Progenitor cell of endocrine pancreas (in vitro differentiated cells): ENCODE measurements around the gene SLMAP. TPM values are rescaled to one million over a fixed set of nuclear protein-coding genes. Genes with fewer than 3 reads are reported as not detected.
A peak's percentile ranks its signal among the peaks of the same experiment; 100 is the strongest.

Source experiments
- DNase-seq: peaks from one replicate; pipeline ENCODE4 v3.0.0; 2021; ENCODE audit warnings: low spot score; ENCODE audit not compliant: unreplicated experiment
- H3K27ac Mint-ChIP-seq: 2 replicates; pipeline ENCODE4 v1.8.0; 2021; ENCODE audit warnings: mild to moderate bottlenecking, moderate library complexity, mixed read lengths
- H3K27me3 Mint-ChIP-seq: 2 replicates; pipeline ENCODE4 v1.8.0; 2021; ENCODE audit warnings: mixed read lengths
- H3K36me3 Mint-ChIP-seq: 2 replicates; pipeline ENCODE4 v1.8.0; 2022; ENCODE audit warnings: mixed read lengths; ENCODE audit not compliant: insufficient read depth
- H3K4me1 Mint-ChIP-seq: 2 replicates; pipeline ENCODE4 v1.8.0; 2021; ENCODE audit warnings: low read depth, mixed read lengths
- H3K4me3 Mint-ChIP-seq: 2 replicates; pipeline ENCODE4 v1.8.0; 2021; ENCODE audit warnings: low read depth, mild to moderate bottlenecking, moderate library complexity, mixed read lengths
- H3K9me3 Mint-ChIP-seq: 2 replicates; pipeline ENCODE4 v1.8.0; 2021; ENCODE audit warnings: low read depth, mixed read lengths
- total RNA-seq: library from RNA; stranded (reverse); gene quantifications from 2 replicates; pipeline ENCODE4 v1.2.1, GENCODE V29; 2021
- TF ChIP-seq, protein P1 (sequence below): fragments of 200-600 bp; sonication (generic); IDR thresholded peaks from one replicate; pipeline ENCODE4 v1.5.0; 2021; ENCODE audit warnings: antibody characterized with exemption, mild to moderate bottlenecking; ENCODE audit not compliant: unreplicated experiment

The SLMAP gene
- total RNA-seq, 1 donor from 2014 or later, result 65.8 TPM

DNA sequence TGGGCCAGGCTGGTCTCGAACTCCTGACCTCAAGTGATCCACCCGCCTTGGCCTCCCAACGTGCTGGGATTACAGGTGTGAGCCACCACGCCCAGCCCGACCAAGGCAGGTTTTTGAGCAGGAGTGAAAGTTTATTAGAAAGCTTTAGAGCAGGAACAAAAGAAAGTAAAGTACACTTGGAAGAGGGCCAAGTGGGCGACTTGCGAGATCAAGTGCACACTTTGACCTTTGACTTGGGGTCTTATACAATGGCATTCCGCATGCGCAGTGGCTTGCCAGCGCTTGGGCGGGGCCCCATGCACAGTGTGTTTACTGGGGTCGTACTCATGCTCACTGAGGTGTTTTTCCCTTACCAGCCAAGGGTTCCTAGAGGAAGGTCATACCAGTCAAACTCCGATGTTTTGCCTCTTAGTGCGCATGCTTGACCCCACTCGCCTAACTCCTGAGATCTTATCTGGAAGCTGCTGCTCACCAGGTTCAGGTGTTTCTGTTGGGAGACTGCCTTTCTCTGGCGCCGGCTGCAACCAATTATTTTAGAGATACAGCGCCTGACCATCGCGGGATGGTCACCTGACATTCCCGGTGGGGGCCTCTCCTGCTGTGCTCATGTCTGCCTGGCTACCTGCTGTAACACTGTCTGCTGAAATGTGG lies 205.2 kb downstream of the SLMAP start:
- DNase-seq, result no peak

DNA sequence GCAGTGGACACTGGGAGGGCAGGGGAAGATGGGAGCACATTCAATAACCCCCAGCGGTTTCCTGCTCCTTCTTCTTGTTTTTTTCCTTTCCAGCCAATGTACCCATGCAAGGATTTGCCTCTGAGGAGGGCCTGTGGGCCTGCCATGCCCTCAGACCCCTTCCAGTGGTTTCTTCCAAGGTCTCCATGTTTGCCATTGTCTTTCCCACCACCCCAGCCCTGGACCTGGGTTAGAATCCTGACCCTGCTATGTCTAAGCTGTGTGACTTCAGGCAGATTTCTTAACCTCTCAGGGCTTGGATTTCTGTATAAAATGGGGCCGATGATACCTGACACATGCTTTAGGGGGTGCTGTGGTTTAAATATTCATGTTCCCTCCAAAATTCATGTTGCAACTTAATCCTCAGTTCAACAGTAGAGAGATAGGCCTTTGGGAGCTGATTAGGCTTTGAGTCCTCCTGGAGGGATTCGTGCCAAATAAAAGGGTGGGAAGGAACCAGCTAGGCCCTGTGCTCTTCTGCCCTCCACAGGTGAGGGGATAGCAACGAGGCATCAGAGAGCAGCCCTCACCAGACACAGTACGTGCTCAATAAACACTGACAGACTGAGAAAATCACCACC lies 205.8 kb downstream of the SLMAP start:
- Mint-ChIP-seq H3K9me3 (no peaks in the 10 kb centered on the region), H3K36me3 (no peaks in the 10 kb centered on the region), H3K27me3 (no peaks in the 10 kb centered on the region), H3K27ac (no peak overlapping the region), H3K4me1 (no peaks in the 10 kb centered on the region), H3K4me3 (no peak overlapping the region)
- DNase-seq, result no peak
- TF ChIP-seq, protein P1, sequence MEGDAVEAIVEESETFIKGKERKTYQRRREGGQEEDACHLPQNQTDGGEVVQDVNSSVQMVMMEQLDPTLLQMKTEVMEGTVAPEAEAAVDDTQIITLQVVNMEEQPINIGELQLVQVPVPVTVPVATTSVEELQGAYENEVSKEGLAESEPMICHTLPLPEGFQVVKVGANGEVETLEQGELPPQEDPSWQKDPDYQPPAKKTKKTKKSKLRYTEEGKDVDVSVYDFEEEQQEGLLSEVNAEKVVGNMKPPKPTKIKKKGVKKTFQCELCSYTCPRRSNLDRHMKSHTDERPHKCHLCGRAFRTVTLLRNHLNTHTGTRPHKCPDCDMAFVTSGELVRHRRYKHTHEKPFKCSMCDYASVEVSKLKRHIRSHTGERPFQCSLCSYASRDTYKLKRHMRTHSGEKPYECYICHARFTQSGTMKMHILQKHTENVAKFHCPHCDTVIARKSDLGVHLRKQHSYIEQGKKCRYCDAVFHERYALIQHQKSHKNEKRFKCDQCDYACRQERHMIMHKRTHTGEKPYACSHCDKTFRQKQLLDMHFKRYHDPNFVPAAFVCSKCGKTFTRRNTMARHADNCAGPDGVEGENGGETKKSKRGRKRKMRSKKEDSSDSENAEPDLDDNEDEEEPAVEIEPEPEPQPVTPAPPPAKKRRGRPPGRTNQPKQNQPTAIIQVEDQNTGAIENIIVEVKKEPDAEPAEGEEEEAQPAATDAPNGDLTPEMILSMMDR, result peak; percentile 8

More for the DNA sequence above, 205.2 kb downstream of the SLMAP start:
- no peak overlapping the region for H3K4me3 Mint-ChIP-seq
- no peak overlapping the region for H3K27ac Mint-ChIP-seq
- no peaks in the 10 kb centered on the region for H3K4me1 Mint-ChIP-seq
- no peaks in the 10 kb centered on the region for H3K9me3 Mint-ChIP-seq
- H3K36me3 Mint-ChIP-seq, result no peaks in the 10 kb centered on the region
- no peaks in the 10 kb centered on the region for H3K27me3 Mint-ChIP-seq
- TF ChIP-seq, protein P1, result no peak

DNA sequence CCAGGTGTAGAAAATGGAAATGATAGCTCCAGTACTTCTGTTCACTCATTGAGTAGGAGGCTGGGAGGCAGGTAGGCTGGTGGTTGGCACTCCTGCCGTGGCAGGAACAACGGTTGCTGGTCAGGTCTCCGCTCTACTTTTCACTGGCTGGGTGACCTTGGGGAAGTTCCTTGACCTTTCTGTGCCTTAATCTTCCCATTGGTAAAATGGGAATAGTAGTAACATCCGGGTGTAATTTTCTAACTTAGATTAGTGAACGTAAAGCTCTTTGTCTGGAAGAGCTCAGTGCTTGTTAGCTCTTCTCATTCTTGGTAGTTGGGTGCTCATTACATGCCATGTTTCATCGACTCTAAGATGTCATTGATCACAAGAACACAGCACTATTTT lies 206.3 kb downstream of the SLMAP start:
- Mint-ChIP-seq H3K27ac (no peak overlapping the region), H3K36me3 (no peaks in the 10 kb centered on the region), H3K27me3 (no peaks in the 10 kb centered on the region), H3K4me3 (no peak overlapping the region), H3K4me1 (no peaks in the 10 kb centered on the region), H3K9me3 (no peaks in the 10 kb centered on the region)
- TF ChIP-seq, protein P1, result no peak
- no peak for DNase-seq

DNA sequence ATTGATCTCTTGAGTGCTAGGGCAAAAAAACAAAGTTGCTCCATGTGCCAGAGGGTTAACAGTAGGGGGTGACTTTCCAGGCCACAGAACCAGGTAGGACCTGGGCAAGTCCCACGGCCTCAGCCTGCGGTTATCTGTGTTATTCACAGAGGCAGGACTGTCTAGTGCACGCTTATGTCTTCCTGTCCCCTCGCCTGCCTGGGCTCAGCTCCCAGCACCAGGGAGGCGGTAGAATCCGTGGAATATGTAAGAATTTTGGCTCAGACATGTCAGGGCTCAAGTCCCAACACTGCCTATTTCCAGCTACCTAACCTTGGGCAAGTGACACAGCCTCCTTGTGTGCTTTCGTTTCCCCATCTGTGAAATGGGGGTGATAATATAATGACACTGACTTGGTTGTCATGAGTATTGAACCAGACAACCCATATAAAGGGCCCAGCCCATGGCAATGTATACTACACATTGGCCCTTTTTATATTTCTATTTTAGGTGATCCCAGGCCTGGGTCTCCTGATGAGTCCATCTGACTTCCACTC lies 207.8 kb downstream of the SLMAP start:
- DNase-seq, result no peak
- Mint-ChIP-seq H3K36me3 (no peaks in the 10 kb centered on the region), H3K4me3 (no peak overlapping the region), H3K4me1 (no peaks in the 10 kb centered on the region), H3K27me3 (no peaks in the 10 kb centered on the region), H3K27ac (no peak overlapping the region), H3K9me3 (no peaks in the 10 kb centered on the region)
- TF ChIP-seq, protein P1, result no peak

DNA sequence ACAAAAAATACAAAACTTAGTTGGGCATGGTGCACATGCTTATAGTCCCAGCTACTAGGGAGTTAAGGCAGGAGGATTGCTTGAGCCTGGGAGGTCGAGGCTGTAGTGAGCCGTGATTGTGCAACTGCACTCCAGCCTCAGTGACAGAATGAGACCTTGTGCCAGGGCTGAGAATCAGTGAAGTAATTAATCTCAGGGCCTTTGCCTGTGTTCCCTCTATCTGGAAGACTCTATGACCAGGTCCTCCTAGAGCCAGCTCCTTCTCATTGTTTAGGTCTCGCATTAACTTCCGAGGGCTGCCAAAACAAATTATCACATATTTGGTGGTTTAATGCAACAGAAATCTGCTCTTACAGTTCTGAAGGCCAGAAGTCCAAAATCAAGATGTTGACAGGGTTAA lies 210.7 kb downstream of the SLMAP start:
- Mint-ChIP-seq H3K4me1 (peaks cover 1% of the 10 kb centered on the region), H3K36me3 (no peaks in the 10 kb centered on the region), H3K9me3 (no peaks in the 10 kb centered on the region), H3K4me3 (no peak overlapping the region), H3K27ac (no peak overlapping the region), H3K27me3 (no peaks in the 10 kb centered on the region)
- TF ChIP-seq, protein P1, result no peak
- DNase-seq, result no peak
